ENCODE data around the gene NANOS2.

DNA sequence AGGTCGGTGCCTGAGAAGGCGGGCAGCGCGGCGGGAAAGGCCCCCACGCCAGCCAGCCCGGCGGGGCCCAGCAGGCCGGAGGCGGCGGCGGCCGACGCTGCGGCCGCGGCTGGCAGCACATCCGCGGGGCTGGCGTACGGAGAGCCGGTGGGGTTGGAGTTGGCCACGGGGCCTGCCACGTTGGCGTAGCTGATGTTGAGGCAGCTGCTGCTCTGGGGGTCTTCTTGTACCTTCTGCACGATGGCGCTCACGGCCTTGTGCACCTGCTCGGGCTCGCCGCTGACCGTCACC, 25.9 kb upstream of the NANOS2 start:
- TF ChIP-seq CTCF (conservative IDR thresholded peaks at IDR 0.05; ENCODE audit: low read depth, low read length) (no peak), EZH2phosphoT487 (IDR thresholded peaks at IDR 0.05; ENCODE audit: borderline replicate concordance, low read length) (no peak)
